ENCODE data around the gene EID2B.

Gene EID2B

GRCh38 chr19:39531834-39532232 lies 819 bp downstream of the EID2B start:
- DNase-seq (ENCODE audit: low read depth): no peak

GRCh38 chr19:39525205-39525604 lies 7.4 kb downstream of the EID2B start:
- DNase-seq (ENCODE audit: low read depth): no peak

GRCh38 chr19:39524495-39524894 lies 8.2 kb downstream of the EID2B start:
- DNase-seq (ENCODE audit: low read depth): no peak

- no peak for DNase-seq (ENCODE audit: low read depth)
Measured at GRCh38 chr19:39520541-39521484, 11.8 kb downstream of the EID2B start.

GRCh38 chr19:39518975-39519374 lies 13.7 kb downstream of the EID2B start:
- DNase-seq (ENCODE audit: low read depth): no peak

GRCh38 chr19:39518458-39518857 lies 14.2 kb downstream of the EID2B start:
- no peak for DNase-seq (ENCODE audit: low read depth)

GRCh38 chr19:39517432-39517831 lies 15.2 kb downstream of the EID2B start:
- DNase-seq (ENCODE audit: low read depth): no peak

- no peak for DNase-seq (ENCODE audit: low read depth)
Measured at GRCh38 chr19:39516270-39516669, 16.4 kb downstream of the EID2B start.

- no peak for DNase-seq (ENCODE audit: low read depth)
Measured at GRCh38 chr19:39515551-39516191, 17.0 kb downstream of the EID2B start.

GRCh38 chr19:39514840-39515550 lies 17.7 kb downstream of the EID2B start, which contains the start of gene SELENOV:
TSS of gene SELENOV (plus strand) at chr19:39515139. CDS start at chr19:39515213, 74 bp downstream.
- DNase-seq (ENCODE audit: low read depth): no peak

- DNase-seq (ENCODE audit: low read depth): no peak
Measured at GRCh38 chr19:39512988-39513387, 19.7 kb downstream of the EID2B start.

- DNase-seq (ENCODE audit: low read depth): no peak
Measured at GRCh38 chr19:39509233-39509632, 23.4 kb downstream of the EID2B start.

GRCh38 chr19:39508629-39509028 lies 24.0 kb downstream of the EID2B start:
- DNase-seq (ENCODE audit: low read depth): no peak

GRCh38 chr19:39507715-39508364 lies 24.8 kb downstream of the EID2B start:
- no peak for DNase-seq (ENCODE audit: low read depth)

- peak; percentile 22 for DNase-seq (ENCODE audit: low read depth)
Measured at GRCh38 chr19:39506944-39507714, 25.5 kb downstream of the EID2B start.

GRCh38 chr19:39506598-39506943 lies 26.1 kb downstream of the EID2B start:
- DNase-seq (ENCODE audit: low read depth): no peak

GRCh38 chr19:39502640-39503417 lies 29.8 kb downstream of the EID2B start:
- peak; percentile 64 for DNase-seq (ENCODE audit: low read depth)

- DNase-seq (ENCODE audit: low read depth): no peak
Measured at GRCh38 chr19:39501340-39501739, 31.3 kb downstream of the EID2B start.

- DNase-seq (ENCODE audit: low read depth): no peak
Measured at GRCh38 chr19:39500543-39500942, 32.1 kb downstream of the EID2B start.

GRCh38 chr19:39499932-39500331 lies 32.7 kb downstream of the EID2B start:
- DNase-seq (ENCODE audit: low read depth): no peak

Measured in activated T-cell treated with anti-CD3 and anti-CD28 coated beads for 1 hour (primary cell).